ENCODE measurements around the gene MOCS2.

The MOCS2 gene

GRCh38 chr5:53053364-53053763 is 56.2 kb downstream of the MOCS2 start:
- TF ChIP-seq EGR1 (IDR thresholded peaks at IDR 0.05): no peak
- no peak for TF ChIP-seq TAF1 (IDR thresholded peaks at IDR 0.05; ENCODE audit: low read depth)
- no peak for TF ChIP-seq TCF12 (IDR thresholded peaks at IDR 0.05; ENCODE audit: low read depth)
- no peak for TF ChIP-seq REST (IDR thresholded peaks at IDR 0.05; ENCODE audit: low read depth)
- no peak for TF ChIP-seq FOXM1 (IDR thresholded peaks at IDR 0.05; ENCODE audit: borderline replicate concordance, low read depth)
- no peak for TF ChIP-seq MAX (IDR thresholded peaks at IDR 0.05)
- no peak for TF ChIP-seq ZBTB7A (IDR thresholded peaks at IDR 0.05; ENCODE audit: low read depth)
- TF ChIP-seq TEAD4 (IDR thresholded peaks at IDR 0.05): no peak
- no peak for TF ChIP-seq USF1 (IDR thresholded peaks at IDR 0.05)
- no peak for TF ChIP-seq YY1 (IDR thresholded peaks at IDR 0.05; ENCODE audit: low read depth)
- no peak for TF ChIP-seq CEBPB (IDR thresholded peaks at IDR 0.05)
- no peak for TF ChIP-seq EP300 (IDR thresholded peaks at IDR 0.05; ENCODE audit: borderline replicate concordance)
- no peak for TF ChIP-seq CREB1 (IDR thresholded peaks at IDR 0.05; ENCODE audit: low read depth)
- no peak for TF ChIP-seq NFIC (IDR thresholded peaks at IDR 0.05)
- TF ChIP-seq RAD21 (IDR thresholded peaks at IDR 0.05; ENCODE audit: low read depth): no peak

- TF ChIP-seq YY1 (IDR thresholded peaks at IDR 0.05; ENCODE audit: low read depth) (no peak), TEAD4 (IDR thresholded peaks at IDR 0.05) (no peak), CREB1 (IDR thresholded peaks at IDR 0.05; ENCODE audit: low read depth) (no peak), EP300 (IDR thresholded peaks at IDR 0.05; ENCODE audit: borderline replicate concordance) (no peak), ZBTB7A (IDR thresholded peaks at IDR 0.05; ENCODE audit: low read depth) (no peak), REST (IDR thresholded peaks at IDR 0.05; ENCODE audit: low read depth) (no peak), RAD21 (IDR thresholded peaks at IDR 0.05; ENCODE audit: low read depth) (no peak), MAX (IDR thresholded peaks at IDR 0.05) (no peak), TAF1 (IDR thresholded peaks at IDR 0.05; ENCODE audit: low read depth) (no peak), NFIC (IDR thresholded peaks at IDR 0.05) (no peak), EGR1 (IDR thresholded peaks at IDR 0.05) (no peak), FOXM1 (IDR thresholded peaks at IDR 0.05; ENCODE audit: borderline replicate concordance, low read depth) (no peak)
Observed at GRCh38 chr5:53052499-53052898, 57.1 kb downstream of the MOCS2 start.

GRCh38 chr5:53048248-53048647 is 61.3 kb downstream of the MOCS2 start:
- no peak for TF ChIP-seq EP300 (IDR thresholded peaks at IDR 0.05; ENCODE audit: borderline replicate concordance)
- no peak for TF ChIP-seq EGR1 (IDR thresholded peaks at IDR 0.05)
- TF ChIP-seq TCF12 (IDR thresholded peaks at IDR 0.05; ENCODE audit: low read depth): no peak
- no peak for TF ChIP-seq TAF1 (IDR thresholded peaks at IDR 0.05; ENCODE audit: low read depth)
- TF ChIP-seq CREB1 (IDR thresholded peaks at IDR 0.05; ENCODE audit: low read depth): no peak
- TF ChIP-seq RAD21 (IDR thresholded peaks at IDR 0.05; ENCODE audit: low read depth): no peak
- TF ChIP-seq ZBTB7A (IDR thresholded peaks at IDR 0.05; ENCODE audit: low read depth): no peak
- no peak for TF ChIP-seq TEAD4 (IDR thresholded peaks at IDR 0.05)
- no peak for TF ChIP-seq NFIC (IDR thresholded peaks at IDR 0.05)
- no peak for TF ChIP-seq REST (IDR thresholded peaks at IDR 0.05; ENCODE audit: low read depth)
- no peak for TF ChIP-seq USF1 (IDR thresholded peaks at IDR 0.05)
- TF ChIP-seq CEBPB (IDR thresholded peaks at IDR 0.05): no peak
- no peak for TF ChIP-seq FOXM1 (IDR thresholded peaks at IDR 0.05; ENCODE audit: borderline replicate concordance, low read depth)
- TF ChIP-seq YY1 (IDR thresholded peaks at IDR 0.05; ENCODE audit: low read depth): no peak
- no peak for TF ChIP-seq MAX (IDR thresholded peaks at IDR 0.05)

Data from Ishikawa (cell line).